Stimulated activated CD4-positive, alpha-beta T cell treated with anti-CD3 and anti-CD28 coated beads, TNF-alpha, amount 100 ng/mL, for 4 hours (primary cell): ENCODE data around the gene PEX14.

Source experiments
- DNase-seq, 3 experiments: peaks; one replicate each; pipeline ENCODE4 v3.0.0-alpha.2; 2020; ENCODE audit warnings: low read depth in 3 of 3

PEX14 gene

DNA sequence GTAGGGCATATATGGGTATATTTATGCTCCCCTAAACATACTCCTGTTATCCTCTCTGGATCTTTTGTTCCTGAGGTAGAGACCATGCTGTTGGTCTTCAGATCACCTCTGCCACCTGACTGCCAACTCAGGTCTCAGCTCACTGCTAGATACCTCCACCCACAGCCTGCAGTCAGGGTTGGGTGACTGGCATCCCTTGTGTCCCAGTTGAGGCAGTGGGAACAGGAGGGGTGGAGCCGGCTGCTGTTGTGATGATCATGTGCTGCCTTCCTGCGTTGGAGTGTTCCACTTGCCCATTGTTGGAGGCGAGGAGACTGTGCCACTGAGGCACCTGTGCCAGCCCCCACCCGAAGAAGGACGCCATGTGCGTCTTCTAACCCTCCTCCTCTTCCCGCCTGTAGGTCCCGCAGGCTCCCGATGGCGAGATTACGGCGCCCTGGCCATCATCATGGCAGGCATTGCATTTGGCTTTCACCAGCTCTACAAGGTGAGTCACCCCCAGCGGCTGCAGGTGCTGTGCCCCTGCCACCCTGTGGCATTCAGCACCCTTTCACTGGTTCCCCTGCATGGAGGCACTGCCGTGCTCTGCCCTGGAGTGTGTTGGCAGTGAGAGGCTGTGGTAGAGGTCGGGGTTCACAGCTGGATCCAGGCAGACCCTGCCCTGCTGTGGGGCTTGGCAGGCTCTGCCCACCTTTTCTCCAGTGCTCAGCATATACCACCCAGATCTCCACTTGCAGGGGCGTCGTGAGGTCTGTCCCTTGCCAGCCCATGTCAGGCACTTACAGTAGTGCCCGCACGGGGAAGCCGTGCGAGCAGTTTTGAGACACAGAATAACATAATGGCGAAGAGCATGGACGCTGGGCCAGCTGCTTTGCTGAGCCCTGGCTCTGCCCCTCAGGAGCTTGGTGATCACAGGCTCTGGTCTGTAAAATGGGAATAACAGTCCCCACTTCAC lies 143.5 kb downstream of the PEX14 start:
- no peak for DNase-seq

DNA sequence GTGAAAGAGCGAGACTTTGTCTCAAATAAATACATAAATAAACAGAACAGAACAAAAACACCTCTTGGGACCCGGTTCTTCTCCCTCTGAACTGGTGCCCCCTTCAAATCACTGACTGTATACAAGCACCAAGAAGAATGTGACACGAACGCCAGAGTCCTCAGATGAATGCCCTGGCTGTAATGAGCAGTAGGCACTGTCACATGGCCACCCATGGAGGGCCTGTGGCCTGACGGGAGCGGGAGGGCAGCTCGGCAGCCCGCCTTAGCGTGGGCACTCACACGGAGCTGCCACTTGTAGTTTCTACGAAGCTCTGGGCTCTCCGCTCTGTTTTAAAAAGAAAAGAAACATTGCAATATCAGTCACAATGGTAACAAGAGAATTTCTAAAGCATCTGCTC lies 146.0 kb downstream of the PEX14 start:
- DNase-seq: no peak

DNA sequence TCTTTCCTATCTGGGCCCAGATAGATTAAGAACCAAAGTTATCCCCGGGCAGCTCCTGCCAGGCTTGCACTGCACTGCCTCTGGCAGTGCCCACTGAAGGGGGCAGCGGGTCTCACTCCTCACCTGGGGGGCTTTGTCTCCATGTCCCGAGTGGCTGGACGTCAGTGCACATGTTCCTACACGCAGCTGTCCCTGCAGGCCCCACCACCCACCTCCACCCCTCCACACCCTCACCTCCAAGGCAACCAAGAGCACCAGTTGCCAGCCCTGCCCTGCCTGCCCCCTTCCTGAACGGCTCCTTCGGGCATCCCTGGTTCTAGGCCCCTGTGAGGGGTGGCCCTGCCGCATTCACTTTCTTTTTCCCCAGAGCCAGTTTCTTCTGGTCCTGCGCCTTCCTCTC lies 147.2 kb downstream of the PEX14 start:
- DNase-seq: no peak

DNA sequence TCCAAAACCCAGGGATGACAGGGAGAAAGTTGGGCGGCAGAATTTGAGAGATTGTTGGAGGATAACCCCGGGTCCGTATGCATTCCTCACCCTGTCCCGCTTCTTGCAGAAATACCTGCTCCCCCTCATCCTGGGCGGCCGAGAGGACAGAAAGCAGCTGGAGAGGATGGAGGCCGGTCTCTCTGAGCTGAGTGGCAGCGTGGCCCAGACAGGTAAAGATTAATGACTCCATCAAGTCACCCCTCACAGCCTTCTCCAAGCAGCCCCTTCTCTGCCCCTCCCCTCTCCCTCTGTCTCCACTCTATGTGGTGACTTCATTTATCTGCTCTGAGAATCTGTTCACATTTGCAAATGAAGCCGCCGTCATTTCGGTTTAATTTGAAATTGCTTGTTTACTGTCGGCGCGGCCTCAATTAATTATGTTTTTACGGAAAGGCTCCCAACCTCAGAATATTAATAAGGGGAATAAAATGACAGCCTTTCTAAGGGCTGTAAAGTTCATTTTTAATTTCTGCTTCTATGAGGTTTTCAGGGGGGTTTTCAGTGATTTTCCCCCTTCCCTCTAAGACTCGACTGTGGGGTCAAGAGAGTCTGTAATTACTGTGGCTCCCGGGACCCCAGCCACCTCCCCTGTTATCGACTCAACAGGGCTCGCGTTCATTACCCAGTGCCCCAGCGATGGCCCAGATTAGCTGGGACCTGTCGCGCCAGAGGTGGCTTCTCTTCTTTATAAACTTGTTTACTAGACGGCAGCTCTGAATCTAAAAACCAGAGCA lies 148.3 kb downstream of the PEX14 start:
- DNase-seq: no peak

DNA sequence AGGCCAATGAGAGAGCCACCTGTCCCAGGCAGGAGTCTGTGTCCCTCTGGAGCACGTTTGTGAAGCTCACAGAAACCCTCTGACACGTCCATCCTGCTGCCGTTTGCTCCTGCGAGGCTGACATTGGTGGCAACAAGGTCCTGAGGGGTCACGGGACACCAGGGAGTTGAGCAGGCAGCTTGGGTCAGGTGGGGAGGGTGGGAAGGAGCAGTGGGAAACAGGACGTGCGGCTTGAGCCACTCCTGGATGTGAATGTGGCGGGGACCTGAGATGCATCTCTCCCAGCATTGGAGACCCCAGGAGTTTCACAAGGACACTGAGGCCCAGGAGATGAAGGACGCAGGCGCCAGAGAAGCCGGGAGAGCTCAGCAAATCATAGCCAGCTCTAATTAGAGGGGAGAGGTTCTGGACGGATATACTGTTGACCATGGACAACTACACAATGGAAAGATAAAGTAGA lies 149.0 kb downstream of the PEX14 start:
- no peak for DNase-seq

DNA sequence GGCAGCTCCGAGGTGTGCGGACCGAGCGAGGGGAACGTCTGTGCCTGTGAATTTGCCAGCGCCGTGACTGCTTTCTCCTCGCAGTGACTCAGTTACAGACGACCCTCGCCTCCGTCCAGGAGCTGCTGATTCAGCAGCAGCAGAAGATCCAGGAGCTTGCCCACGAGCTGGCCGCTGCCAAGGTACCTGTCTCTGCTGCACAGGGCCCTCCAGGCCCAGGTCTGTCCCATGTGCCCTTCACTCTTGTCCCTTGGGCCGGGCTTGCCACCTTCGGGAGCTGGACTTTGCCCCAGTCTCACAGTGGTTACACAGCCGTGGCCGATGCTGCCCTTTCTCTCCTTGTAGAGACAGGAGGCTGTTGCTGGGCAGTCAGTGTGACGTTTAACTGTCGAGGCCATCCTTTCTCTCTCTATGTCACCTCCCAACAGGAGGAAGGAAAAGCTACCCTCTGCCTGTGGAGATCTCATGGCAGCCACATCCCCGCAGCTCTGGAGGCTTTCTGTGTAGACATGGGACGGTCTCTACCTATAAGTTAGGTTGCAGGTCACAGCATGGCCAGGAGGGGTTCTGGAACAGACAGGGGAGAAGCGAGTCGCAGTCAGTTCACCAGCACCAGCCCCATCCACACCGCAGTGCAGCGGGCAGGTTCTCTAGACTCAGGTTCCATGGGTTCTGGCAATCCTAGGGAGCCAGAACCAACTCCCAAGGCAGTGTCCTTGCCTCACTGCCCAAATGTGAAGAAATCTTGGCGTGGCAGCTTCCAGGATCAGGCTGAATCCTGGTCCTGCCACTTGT lies 149.7 kb downstream of the PEX14 start:
- no peak for DNase-seq

DNA sequence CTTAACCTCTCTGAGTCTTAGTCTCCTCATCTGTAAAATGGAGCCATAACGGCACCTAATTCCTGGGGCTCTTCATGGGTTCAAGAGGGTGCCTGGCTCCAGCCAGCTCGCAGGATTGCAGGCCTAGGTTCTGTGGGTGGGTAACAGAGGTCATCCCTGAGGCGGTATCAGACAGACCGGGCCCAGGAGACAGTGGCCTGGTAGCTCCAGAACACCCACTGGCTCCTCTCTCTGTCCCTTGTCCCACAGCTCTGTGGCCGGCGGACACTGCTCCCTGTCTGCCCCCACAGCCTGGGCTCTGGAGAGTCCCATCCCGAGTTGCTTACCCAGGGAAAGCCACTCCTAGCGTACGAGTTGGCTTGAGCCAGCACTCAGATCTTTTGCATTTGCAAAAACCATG lies 150.3 kb downstream of the PEX14 start:
- DNase-seq: no peak

DNA sequence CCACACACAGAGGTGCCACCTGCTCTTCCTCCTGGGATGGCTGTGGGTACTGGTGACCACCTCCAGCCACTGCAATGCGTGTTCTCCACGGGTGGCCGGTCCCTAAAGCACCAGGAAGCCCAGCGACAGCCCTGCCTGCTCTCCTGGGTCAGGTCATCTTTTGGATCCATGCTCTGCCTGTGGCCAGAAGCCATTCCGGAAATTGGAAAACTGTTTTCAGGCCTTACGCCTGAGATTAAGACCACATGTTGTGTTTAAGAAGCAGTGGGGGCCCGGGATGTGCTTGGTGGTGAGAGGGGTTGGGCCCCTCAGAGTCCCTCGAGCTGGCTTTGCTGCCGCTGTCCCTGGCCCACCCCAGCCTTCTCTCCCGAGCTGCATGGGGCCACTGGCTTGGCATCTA lies 150.8 kb downstream of the PEX14 start:
- DNase-seq: no peak

DNA sequence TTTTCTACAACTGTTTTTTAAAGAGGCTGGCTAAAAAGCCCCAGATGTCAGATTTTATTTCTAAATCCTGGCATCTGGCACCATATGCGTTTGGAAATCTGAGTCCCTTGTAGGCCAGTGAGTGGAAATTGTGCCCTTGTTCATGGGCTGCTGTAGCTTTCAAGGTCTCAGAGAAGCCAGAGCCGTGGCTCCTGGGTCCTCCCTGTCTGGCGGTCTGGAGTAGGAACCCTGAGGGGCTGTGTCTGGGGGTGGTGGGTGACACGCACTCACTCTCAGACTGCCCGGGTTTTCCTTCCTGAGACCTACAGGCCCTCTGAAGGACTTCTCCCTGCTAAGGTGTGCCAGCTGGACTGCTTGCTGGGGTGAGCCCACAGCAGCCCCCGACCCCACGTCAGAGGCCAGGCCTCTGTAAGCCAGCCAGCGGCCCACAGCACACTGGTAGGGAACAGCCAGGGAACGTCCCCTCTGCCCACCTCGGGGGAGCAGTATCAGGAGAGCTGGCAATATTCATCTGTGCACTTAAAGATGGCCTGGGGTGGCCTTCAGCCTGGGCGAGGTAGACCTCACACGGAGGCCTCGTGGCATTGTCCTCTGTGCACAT lies 151.5 kb downstream of the PEX14 start:
- DNase-seq: no peak

DNA sequence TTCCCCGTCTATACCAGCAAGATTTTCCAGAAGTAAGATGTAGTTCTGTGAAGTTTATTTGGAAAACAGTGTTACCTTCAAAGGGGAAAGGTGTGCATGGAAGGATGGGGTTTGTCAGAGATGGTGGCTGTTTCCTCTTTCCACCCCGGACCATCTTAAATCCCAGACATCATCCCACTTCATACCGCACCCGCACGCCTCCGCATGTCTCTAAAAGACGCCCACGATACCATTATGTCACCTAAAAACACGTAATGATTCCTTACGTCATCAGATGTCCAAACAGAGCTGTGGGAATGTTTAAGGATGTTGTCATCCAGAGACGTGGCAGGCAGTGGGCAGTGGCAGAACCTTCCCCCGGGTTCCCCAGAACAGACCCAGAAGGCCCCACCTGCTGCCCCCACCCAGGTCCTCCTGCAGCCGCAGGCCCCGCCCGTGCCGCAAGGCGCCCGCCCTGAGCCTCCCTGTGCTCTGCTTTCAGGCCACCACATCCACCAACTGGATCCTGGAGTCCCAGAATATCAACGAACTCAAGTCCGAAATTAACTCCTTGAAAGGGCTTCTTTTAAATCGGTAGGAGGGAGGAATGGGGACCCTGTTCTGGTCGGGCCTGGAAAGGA lies 152.2 kb downstream of the PEX14 start:
- no peak for DNase-seq

DNA sequence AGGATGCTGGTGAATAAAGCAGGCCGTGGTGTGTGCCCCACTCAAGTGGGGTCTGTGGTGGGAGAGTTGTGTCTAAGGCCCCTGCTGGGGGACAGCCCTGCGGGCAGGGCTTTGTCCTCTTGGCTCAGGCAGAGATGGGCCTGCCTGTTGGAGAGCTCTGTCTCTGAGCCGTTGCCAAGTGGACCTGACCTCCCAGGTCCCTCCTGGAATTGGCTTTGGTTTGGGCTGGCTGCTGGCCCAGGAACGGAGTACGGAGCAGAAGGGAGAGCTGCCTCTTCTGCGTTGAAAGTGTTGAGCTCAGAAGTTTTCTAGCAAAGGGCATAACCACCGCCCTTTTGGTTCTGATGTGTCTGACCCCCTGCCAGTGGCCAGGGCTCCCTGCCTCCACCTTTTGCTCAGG lies 153.9 kb downstream of the PEX14 start:
- DNase-seq: no peak

DNA sequence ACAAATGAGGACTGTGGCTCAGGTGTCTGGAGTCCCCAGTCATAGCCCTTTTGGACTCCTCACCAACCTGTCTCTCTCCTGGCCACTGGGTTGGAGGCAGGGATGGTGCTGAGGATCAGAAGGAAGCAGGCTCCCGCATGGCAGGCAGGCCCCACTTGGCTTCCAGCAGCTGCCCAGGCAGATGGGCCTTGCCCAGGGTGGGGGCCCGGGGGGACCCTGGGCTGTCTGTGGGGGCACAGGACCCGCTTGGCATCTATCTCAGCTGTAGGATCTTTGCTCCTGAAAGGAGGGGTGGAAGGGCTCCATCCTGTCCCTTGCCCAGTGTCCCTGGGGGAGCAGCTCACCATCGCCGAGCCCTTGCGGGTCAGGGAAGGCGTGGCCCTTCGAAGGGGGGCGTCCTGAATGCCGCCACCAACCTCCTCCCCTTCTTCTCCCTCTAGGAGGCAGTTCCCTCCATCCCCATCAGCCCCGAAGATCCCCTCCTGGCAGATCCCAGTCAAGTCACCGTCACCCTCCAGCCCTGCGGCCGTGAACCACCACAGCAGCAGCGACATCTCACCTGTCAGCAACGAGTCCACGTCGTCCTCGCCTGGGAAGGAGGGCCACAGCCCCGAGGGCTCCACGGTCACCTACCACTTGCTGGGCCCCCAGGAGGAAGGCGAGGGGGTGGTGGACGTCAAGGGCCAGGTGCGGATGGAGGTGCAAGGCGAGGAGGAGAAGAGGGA lies 154.5 kb downstream of the PEX14 start:
- DNase-seq: no peak

DNA sequence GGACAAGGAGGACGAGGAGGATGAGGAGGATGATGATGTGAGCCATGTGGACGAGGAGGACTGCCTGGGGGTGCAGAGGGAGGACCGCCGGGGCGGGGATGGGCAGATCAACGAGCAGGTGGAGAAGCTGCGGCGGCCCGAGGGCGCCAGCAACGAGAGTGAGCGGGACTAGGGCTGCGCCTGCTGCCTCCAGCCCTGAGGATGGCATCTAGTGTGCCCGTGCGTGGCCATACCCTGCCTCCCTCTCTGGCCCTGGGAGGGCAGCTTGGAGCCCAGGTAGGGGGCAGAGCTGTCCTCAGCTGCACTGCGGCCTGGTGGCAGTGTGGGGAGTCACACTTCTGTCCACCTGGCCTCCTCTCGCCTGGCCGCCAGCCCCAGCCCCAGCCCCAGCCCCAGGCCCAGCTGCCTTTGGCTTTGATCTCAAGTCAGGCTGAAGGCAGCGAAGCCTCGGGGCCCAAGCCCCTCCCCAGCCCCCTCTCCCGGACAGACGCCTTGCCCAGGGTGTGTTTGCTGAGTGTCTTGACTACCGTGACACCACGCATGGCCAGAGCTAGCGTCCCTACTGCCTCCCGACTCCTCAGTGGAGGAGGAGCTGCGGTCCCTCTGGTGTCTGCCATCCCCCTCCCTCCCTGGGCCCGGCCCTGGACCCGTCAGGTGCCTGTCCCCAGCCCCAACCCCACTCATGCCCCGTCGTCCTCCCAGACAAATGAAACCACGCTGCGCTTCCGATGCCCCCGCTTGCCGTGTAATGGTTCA lies 155.2 kb downstream of the PEX14 start:
- no peak for DNase-seq

DNA sequence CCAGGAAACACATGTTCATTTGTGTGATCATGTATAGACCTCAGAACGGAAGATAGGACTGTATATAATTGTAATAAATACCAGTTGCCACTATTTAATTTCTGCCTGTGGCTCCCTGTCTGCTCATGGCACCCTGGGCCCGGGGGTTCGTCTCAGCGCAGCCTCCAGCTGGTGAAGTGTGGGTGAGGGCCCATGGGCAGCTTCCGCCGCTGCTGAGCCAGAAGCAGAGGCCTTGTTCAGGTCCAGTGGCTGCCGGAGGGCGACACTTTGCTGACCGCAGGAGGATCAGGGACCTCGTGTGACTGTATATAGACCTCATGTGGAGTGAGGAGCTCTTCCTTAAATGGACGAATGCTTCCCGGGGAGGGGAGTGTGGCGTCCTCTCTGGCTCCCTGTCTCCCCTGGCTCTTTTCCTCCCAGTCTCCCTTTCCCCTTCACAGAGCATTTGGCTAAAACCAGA lies 155.9 kb downstream of the PEX14 start:
- DNase-seq: no peak

DNA sequence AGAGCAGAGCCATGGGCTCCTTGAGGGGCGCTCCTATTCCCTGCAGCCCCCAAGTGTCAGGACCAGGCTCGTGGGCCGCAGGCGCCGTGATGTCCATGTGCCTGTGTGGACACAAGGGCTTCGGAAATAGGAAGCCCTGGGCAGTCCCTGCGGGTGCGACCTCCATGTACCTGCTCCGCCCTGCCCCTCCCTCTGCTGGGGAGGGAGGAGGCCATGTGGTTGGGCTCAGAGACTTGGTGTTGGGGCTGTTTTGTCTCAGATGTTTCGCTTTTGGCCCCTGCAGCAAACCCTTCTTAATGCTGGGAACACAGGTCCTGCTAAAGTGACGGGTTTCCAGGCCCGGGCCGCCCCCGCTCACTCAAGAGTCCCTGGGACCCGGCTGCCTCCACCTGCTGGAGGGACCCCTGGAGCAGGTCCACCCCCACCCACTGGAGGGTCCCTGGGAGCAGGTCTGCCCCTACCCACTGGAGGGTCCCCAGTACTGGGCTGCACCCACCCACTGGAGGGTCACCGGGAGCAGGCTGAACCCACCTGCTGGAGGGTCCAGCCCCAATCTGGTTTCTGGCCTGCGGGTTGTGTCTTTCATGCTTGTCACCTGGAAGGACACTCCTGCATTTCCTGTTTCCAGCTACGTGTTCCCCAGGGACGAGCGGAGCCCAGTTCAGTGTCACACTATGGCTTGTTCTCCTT lies 156.5 kb downstream of the PEX14 start:
- DNase-seq: no peak

DNA sequence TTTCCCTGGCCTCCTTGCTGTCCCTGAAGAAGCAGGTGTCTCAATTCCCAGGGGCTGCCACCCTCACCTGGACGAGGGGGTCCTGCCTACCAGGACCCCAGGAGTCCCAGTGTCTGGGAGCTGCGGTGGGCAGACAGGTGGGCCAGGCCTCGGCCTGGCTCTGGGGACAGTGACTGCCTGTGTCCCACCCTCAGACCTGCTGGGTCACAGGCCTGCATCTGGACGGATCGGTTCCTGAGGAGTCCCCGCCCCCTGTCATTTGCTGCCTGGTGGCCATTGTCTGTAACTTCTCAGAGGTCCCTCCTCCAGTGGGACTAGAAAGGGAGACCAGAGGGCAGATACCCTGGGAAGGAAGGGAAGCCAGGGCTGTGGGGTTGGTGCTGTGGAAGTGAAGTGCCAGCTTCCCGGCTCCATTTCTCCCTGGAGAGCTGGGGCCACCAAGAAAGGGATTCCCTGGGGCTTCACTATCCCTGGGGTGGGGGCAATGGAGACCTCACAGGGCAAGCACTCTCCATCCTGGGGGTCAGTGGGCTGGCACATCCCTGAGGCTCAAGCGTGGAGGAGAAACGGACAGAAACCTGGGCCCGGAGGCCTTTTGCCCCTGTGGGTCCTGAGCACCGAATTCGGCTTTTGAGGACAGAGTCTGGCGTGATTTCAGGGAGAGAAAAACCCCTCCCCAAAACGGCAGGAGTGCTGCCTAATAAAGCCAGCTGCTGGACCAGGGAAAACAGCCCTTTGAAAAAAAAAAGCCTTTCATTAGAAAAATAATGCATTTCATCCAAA lies 157.3 kb downstream of the PEX14 start:
- no peak for DNase-seq

DNA sequence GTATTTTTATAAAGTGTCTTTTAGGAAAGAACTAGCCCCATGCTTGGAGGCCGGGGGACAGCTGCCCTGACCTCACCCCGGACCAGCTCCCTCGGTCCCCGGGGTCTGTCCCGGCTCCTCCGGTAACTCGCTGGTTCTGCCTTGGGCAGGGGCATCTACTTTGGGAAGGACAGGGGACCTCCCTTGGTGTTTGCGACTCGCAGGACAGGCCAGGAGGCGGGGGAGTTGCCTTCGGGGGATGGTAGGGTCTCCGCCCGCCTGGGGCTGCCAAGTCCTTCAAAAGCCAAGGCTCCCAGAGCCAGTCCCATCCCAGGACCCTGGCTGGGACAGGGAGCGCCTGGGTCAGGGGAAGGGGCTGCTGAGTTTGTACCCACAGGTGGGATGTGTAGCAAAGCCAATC lies 157.9 kb downstream of the PEX14 start:
- no peak for DNase-seq

DNA sequence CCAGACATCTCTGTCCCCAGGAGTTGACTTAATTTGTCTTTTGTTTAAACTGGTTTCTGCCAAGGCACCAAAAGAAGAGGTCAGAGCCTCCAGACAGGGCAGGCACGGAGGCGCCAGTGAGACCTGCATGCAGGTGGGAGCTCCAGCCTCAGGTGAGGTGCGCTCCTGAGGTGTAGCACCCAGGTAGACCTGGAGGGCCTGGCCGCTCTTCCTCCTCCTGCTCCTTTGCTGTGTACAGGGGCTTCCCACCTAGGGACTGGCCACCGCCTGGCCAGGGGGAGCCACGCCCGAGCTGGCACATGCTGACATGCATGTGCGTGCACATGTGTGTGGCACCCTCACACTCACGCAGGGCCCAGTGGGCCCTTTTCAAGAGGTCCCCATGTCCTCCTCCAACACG lies 158.7 kb downstream of the PEX14 start:
- no peak for DNase-seq
